HCT116 (cell line): ENCODE measurements around the gene ZNF319. TPM values are rescaled to one million over a fixed set of nuclear protein-coding genes. Genes with fewer than 3 reads are reported as not detected.

Experiments used
- ATAC-seq: fragments of 200-7000 bp; cut with Tn5 transposase; 2 replicates; pipeline ENCODE4 v1.9.1; 2020; ENCODE audit warnings: mild to moderate bottlenecking, moderate library complexity
- BruUV-seq: library from RNA; stranded (reverse); fragments of 400-500 nt; replicated peaks from 2 replicates; lab custom pipeline; 2021; lab: Mats Ljungman, UMichigan
- CTCF ChIA-PET: fragments of 300-600 bp; sonication (Branson Sonifier 250); formaldehyde crosslinking; loops from one replicate; lab custom pipeline; 2021; ENCODE audit warnings: antibody characterized with exemption; lab: Charles Lee
- POLR2A ChIA-PET: fragments of 300-600, 350-600 bp; sonication (Branson Sonifier 250); formaldehyde crosslinking; loops from one replicate; lab custom pipeline; 2021; ENCODE audit warnings: antibody characterized with exemption; lab: Charles Lee
- RAD21 ChIA-PET, 2 experiments: fragments of 300-600 bp; sonication (Branson Sonifier 250); formaldehyde crosslinking; loops; one replicate each; lab custom pipeline; 2023; ENCODE audit warnings: low total read pairs in 2 of 2; ENCODE audit not compliant: uncharacterized antibody in 2 of 2, unreplicated experiment in 2 of 2, low non-redundant PET in 1 of 2; lab: Charles Lee
- DNase-seq: peaks from one replicate; pipeline ENCODE4 v3.0.0-alpha.2; 2010; ENCODE audit warnings: low read depth, low spot score
- H2AFZ ChIP-seq: fragments of 200-600 bp; shearing (Covaris generic), sonication (generic); 2 replicates; pipeline ENCODE4 v1.6.1; 2017; ENCODE audit warnings: low read depth, mixed run types, mixed read lengths, antibody characterized with exemption, low read length; ENCODE audit not compliant: poor library complexity, severe bottlenecking
- H3K27ac ChIP-seq: 2 replicates; pipeline ENCODE4 v1.5.1; 2012; ENCODE audit warnings: low read depth, low read length
- H3K27me3 ChIP-seq: fragments of 200-600 bp; sonication (generic); 2 replicates; pipeline ENCODE4 v1.6.1; 2016; ENCODE audit warnings: mixed run types, low read length, mixed read lengths; ENCODE audit not compliant: insufficient read depth
- H3K36me3 ChIP-seq, 2 experiments: fragments of 200-500 bp in 1 of 2; fragments of 200-600 bp in 1 of 2; sonication (Bioruptor generic) in 1 of 2; sonication (generic) in 1 of 2; 2 replicates each; pipeline versions ENCODE4 v1.5.1 to v1.6.1; 2014 to 2016; ENCODE audit warnings: low read length in 2 of 2, inconsistent platforms in 1 of 2, mixed read lengths in 1 of 2, mixed run types in 1 of 2; ENCODE audit not compliant: insufficient read depth in 2 of 2, control insufficient read depth in 1 of 2
- H3K4me1 ChIP-seq, 2 experiments: fragments of 200-600 bp in 1 of 2; sonication (generic) in 1 of 2; 2 replicates each; pipeline versions ENCODE4 v1.5.1 to v1.6.1; 2012 to 2017; ENCODE audit warnings: low read length in 2 of 2, inconsistent platforms in 1 of 2, mild to moderate bottlenecking in 1 of 2, mixed read lengths in 1 of 2, mixed run types in 1 of 2, moderate library complexity in 1 of 2; ENCODE audit not compliant: insufficient read depth in 2 of 2, control insufficient read depth in 1 of 2
- H3K4me2 ChIP-seq: fragments of 200-600 bp; sonication (generic); 2 replicates; pipeline ENCODE4 v1.6.1; 2017; ENCODE audit warnings: mixed run types, low read length, mixed read lengths
- H3K4me3 ChIP-seq, 2 experiments: fragments of 200-600 bp in 1 of 2; sonication (generic) in 1 of 2; replicated peaks in 1 of 2; 2 replicates each; pipeline ENCODE4 v1.5.1; 2011 to 2016; ENCODE audit warnings: low read length in 2 of 2, control low read depth in 1 of 2, low read depth in 1 of 2, mild to moderate bottlenecking in 1 of 2, mixed read lengths in 1 of 2, mixed run types in 1 of 2
- H3K79me2 ChIP-seq: fragments of 200-600 bp; sonication (generic); 2 replicates; pipeline ENCODE4 v1.6.1; 2017; ENCODE audit warnings: mild to moderate bottlenecking, mixed run types, low read length, moderate library complexity, mixed read lengths; ENCODE audit not compliant: insufficient read depth
- H3K9ac ChIP-seq: fragments of 200-600 bp; sonication (generic); 2 replicates; pipeline ENCODE4 v1.6.1; 2016; ENCODE audit warnings: low read length, mixed read lengths
- H3K9me2 ChIP-seq: fragments of 200-600 bp; sonication (generic), shearing (Covaris generic); 2 replicates; pipeline ENCODE4 v1.6.1; 2017; ENCODE audit warnings: mixed run types, mild to moderate bottlenecking, moderate library complexity; ENCODE audit not compliant: insufficient read depth
- H3K9me3 ChIP-seq, 2 experiments: fragments of 200-500 bp in 1 of 2; fragments of 200-600 bp in 1 of 2; sonication (Bioruptor generic) in 1 of 2; sonication (generic) in 1 of 2; 2 replicates each; pipeline ENCODE4 v1.6.1; 2014 to 2017; ENCODE audit warnings: low read length in 2 of 2, mixed read lengths in 2 of 2, inconsistent platforms in 1 of 2, low read depth in 1 of 2, mild to moderate bottlenecking in 1 of 2, mixed run types in 1 of 2, moderate library complexity in 1 of 2; ENCODE audit not compliant: control insufficient read depth in 1 of 2, insufficient read depth in 1 of 2
- H4K20me1 ChIP-seq: fragments of 200-600 bp; sonication (generic), shearing (Covaris generic); 2 replicates; pipeline ENCODE4 v1.6.1; 2017; ENCODE audit warnings: mixed run types, mild to moderate bottlenecking, moderate library complexity; ENCODE audit not compliant: insufficient read depth
- CEBPB ChIP-seq: IDR thresholded peaks from 2 replicates; pipeline ENCODE4 v1.6.1; 2012; ENCODE audit warnings: low read depth
- ELF1 ChIP-seq: IDR thresholded peaks from 2 replicates; pipeline ENCODE4 v1.6.1; 2012; ENCODE audit warnings: low read depth, borderline replicate concordance
- JUND ChIP-seq: IDR thresholded peaks from 2 replicates; pipeline ENCODE4 v1.6.1; 2012
- POLR2A ChIP-seq: IDR thresholded peaks from 2 replicates; pipeline ENCODE4 v1.7.0; 2011; ENCODE audit warnings: borderline replicate concordance; ENCODE audit not compliant: insufficient read depth, insufficient read length; ENCODE audit errors: extremely low read depth
- POLR2AphosphoS5 ChIP-seq: IDR thresholded peaks from 2 replicates; pipeline ENCODE4 v1.6.1; 2011; ENCODE audit warnings: mild to moderate bottlenecking, low read depth, low read length, moderate library complexity
- RAD21 ChIP-seq: IDR thresholded peaks from 2 replicates; pipeline ENCODE4 v1.6.1; 2012; ENCODE audit warnings: low read depth, mild to moderate bottlenecking
- SIN3A ChIP-seq: IDR thresholded peaks from 2 replicates; pipeline ENCODE4 v1.6.1; 2012; ENCODE audit warnings: low read depth
- TCF7L2 ChIP-seq: IDR thresholded peaks from 2 replicates; pipeline ENCODE4 v1.7.0; 2011; ENCODE audit warnings: borderline replicate concordance, inconsistent platforms; ENCODE audit not compliant: insufficient read depth, insufficient read length; ENCODE audit errors: extremely low read depth
- YY1 ChIP-seq: IDR thresholded peaks from 2 replicates; pipeline ENCODE4 v1.6.1; 2011; ENCODE audit warnings: low read length, low read depth, moderate library complexity, mild to moderate bottlenecking; ENCODE audit not compliant: insufficient replicate concordance; ENCODE audit errors: extremely low read depth
- ZNF274 ChIP-seq: fragments of 200-500 bp; sonication (Bioruptor generic); IDR thresholded peaks from 2 replicates; pipeline ENCODE4 v1.6.1; 2014; ENCODE audit warnings: mild to moderate bottlenecking, low read depth, low read length, inconsistent platforms
- intact Hi-C: fragments of 100-400 bp; cut with micrococcal nuclease; formaldehyde crosslinking; loops from 2 replicates; pipeline ENCODE4 v1.10.0; 2022
- total RNA-seq: library from RNA; stranded (reverse); gene quantifications from one replicate; pipeline ENCODE4 v1.2.1, GENCODE V29; 2021; ENCODE audit not compliant: unreplicated experiment
- TF ChIP-seq, protein P1 (sequence below): IDR thresholded peaks from 2 replicates; pipeline ENCODE4 v1.6.1; 2012; ENCODE audit warnings: low read depth

Gene ZNF319
- total RNA-seq, 1 experiment from 2014 or later: 7.1 TPM

DNA sequence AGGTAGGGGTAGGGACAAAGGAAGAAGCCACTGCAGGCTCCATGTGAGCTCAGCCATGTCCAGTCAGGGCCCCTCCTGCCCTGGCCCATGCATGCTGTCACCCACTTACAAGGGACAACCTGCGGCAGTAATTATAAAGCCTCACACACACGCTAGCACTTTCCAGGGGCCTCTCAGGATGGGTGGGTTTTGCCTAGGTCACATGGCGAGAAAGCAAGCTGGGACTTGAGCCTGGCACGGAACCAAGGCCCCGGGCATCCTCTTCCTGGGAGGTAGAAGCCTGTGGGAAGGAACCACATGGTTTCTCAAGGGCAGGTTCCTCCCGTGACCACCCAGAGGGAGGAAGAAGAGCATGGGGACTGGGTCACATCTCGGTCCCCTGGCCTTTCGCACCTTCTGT lies 7.0 kb downstream of the ZNF319 start (continued):
- TF ChIP-seq, protein P1, sequence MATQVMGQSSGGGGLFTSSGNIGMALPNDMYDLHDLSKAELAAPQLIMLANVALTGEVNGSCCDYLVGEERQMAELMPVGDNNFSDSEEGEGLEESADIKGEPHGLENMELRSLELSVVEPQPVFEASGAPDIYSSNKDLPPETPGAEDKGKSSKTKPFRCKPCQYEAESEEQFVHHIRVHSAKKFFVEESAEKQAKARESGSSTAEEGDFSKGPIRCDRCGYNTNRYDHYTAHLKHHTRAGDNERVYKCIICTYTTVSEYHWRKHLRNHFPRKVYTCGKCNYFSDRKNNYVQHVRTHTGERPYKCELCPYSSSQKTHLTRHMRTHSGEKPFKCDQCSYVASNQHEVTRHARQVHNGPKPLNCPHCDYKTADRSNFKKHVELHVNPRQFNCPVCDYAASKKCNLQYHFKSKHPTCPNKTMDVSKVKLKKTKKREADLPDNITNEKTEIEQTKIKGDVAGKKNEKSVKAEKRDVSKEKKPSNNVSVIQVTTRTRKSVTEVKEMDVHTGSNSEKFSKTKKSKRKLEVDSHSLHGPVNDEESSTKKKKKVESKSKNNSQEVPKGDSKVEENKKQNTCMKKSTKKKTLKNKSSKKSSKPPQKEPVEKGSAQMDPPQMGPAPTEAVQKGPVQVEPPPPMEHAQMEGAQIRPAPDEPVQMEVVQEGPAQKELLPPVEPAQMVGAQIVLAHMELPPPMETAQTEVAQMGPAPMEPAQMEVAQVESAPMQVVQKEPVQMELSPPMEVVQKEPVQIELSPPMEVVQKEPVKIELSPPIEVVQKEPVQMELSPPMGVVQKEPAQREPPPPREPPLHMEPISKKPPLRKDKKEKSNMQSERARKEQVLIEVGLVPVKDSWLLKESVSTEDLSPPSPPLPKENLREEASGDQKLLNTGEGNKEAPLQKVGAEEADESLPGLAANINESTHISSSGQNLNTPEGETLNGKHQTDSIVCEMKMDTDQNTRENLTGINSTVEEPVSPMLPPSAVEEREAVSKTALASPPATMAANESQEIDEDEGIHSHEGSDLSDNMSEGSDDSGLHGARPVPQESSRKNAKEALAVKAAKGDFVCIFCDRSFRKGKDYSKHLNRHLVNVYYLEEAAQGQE: no peak
- TF ChIP-seq YY1 (no peak), TCF7L2 (no peak), CEBPB (no peak), JUND (no peak), SIN3A (no peak), POLR2AphosphoS5 (no peak), RAD21 (no peak), ELF1 (no peak)

DNA sequence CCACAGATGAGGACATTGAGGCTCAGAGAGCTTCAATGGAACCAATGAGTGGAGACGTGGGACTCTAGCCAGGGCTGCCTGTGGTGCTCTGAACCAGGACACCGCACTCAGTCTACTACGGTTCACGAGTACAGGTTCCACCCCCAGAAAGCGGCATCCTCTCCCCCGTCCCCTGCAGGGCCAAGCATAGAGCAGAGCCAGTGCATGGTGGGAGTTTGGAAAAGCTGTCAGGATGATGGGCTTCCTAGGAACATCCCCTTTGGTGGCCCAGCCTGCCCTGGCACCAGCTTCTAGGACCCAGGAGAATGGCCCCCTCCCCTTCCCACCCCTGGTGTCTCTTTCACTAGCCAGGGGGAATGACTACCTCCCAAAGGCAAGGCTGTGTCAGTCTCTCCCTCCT lies 8.4 kb downstream of the ZNF319 start:
- no peak for ATAC-seq

More for the DNA sequence above, 8.4 kb downstream of the ZNF319 start:
- no peak for DNase-seq
- H3K36me3 ChIP-seq: no peaks in the 10 kb centered on the region
- POLR2A ChIA-PET: no interaction called here
- no peak overlapping the region for H2AFZ ChIP-seq
- H4K20me1 ChIP-seq: no peaks in the 10 kb centered on the region
- H3K4me3 ChIP-seq: no peak overlapping the region
- RAD21 ChIA-PET: no interaction called here
- CTCF ChIA-PET: no interaction called here
- H3K9ac ChIP-seq: no peak overlapping the region
- H3K27me3 ChIP-seq: no peaks in the 10 kb centered on the region
- TF ChIP-seq SIN3A (no peak), YY1 (no peak), POLR2A (no peak), CEBPB (no peak), ZNF274 (no peak), RAD21 (no peak)
- peaks cover 0 to 11% of the 10 kb centered on the region in 2 experiments; a peak in 3 of 4 replicates for H3K4me1 ChIP-seq
- no peaks in the 10 kb centered on the region for H3K9me2 ChIP-seq
- H3K4me2 ChIP-seq: no peak overlapping the region
- H3K79me2 ChIP-seq: no peaks in the 10 kb centered on the region
- intact Hi-C loops: no loop called here
- no peaks in the 10 kb centered on the region for H3K9me3 ChIP-seq
- BruUV-seq: no TSS peak
- no peak overlapping the region for H3K27ac ChIP-seq
